ENCODE measurements around the gene RBMX. TPM values are rescaled to one million over a fixed set of nuclear protein-coding genes. Genes with fewer than 3 reads are reported as not detected.

RBMX gene
- total RNA-seq, 1 experiment from 2014 or later: 414 TPM

DNA sequence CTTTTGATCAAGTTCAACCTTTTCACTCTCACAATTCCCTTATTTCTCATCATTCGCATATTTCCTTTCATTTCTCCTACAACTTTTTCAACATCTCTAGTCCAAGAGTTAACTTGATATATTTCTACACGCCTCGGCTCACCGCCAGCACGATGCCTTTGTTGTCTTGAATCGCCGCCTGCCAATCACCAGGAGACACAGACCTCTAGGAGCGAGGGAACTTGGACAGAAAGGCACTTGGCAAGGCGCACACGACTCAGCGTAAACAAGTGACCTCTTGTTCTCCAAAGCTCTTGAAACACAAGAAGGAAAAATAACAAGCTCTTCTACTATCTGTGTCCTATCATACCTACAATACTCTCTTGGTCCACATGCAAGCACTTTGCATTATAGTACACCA, 27.1 kb upstream of the RBMX start:
- Histone ChIP-seq H3K79me2 (ENCODE audit: insufficient read depth, low read length) (no peaks in the 10 kb centered on the region), H4K91ac (ENCODE audit: insufficient read length, low read depth, low read length) (no peak overlapping the region), H3T11ph (ENCODE audit: low read length) (no peak overlapping the region), H4K5ac (ENCODE audit: insufficient read length, low read depth, low read length) (no peak overlapping the region), H3K4me2 (ENCODE audit: insufficient read depth, insufficient read length, low read length) (no peak overlapping the region), H3K27me3 (ENCODE audit: insufficient read depth, low read length) (no peaks in the 10 kb centered on the region), H2BK15ac (ENCODE audit: low read depth, low read length) (no peak overlapping the region), H4K20me1 (ENCODE audit: control insufficient read depth, insufficient read depth, insufficient read length) (no peaks in the 10 kb centered on the region), H3K14ac (ENCODE audit: insufficient read depth, low read length) (no peak overlapping the region), H3K9me3 (ENCODE audit: control insufficient read depth, low read depth, low read length) (peaks cover 14% of the 10 kb centered on the region), H3K23me2 (ENCODE audit: insufficient read length, low read depth, low read length, poor library complexity, severe bottlenecking) (peaks cover 4% of the 10 kb centered on the region), H3K79me1 (ENCODE audit: insufficient read depth, low read depth, low read length, poor library complexity, severe bottlenecking) (no peaks in the 10 kb centered on the region), H2AK5ac (ENCODE audit: insufficient read length, low read length) (no peak overlapping the region), H3K27ac (ENCODE audit: insufficient read length, low read depth, low read length) (no peak overlapping the region), H3K9ac (ENCODE audit: extremely low read depth, insufficient read length, low read length) (no peak overlapping the region), H3K18ac (ENCODE audit: insufficient read length, low read depth, low read length) (no peak overlapping the region), H2BK120ac (ENCODE audit: low read depth, low read length, poor library complexity, severe bottlenecking) (no peak overlapping the region), H2BK5ac (ENCODE audit: insufficient read length, low read length) (no peak overlapping the region), H2AFZ (ENCODE audit: low read length) (no peak overlapping the region), H2BK20ac (ENCODE audit: low read depth, low read length, poor library complexity, severe bottlenecking) (no peak overlapping the region), H3K23ac (ENCODE audit: insufficient read length, low read depth, low read length) (no peak overlapping the region), H2BK12ac (ENCODE audit: insufficient read length, low read depth, low read length) (no peak overlapping the region), H3K56ac (ENCODE audit: insufficient read length, low read depth, low read length) (no peak overlapping the region), H3K4ac (ENCODE audit: low read depth, low read length) (no peak overlapping the region), H4K8ac (replicated peaks; ENCODE audit: insufficient read length, low read depth, low read length) (no peak overlapping the region), H3K4me1 (ENCODE audit: insufficient read depth, low read length) (no peaks in the 10 kb centered on the region; the same call in 1 of the 2 replicates)
- DNase-seq: no peak
- Mint-ChIP-seq H3K27ac (no peak overlapping the region), H3K9me3 (peaks cover 67 to 71% of the 10 kb centered on the region in 2 experiments), H3K27me3 (ENCODE audit: low read depth) (no peaks in the 10 kb centered on the region; the same call in 1 of the 2 replicates), H3K4me3 (no peak overlapping the region), H3K4me1 (peaks cover 2 to 8% of the 10 kb centered on the region in 2 experiments; a peak in 2 of 4 replicates), H3K36me3 (ENCODE audit: insufficient read depth in 1 of 3, low read depth in 3 of 3) (peaks cover 0 to 4% (median 0%) of the 10 kb centered on the region in 3 experiments; a peak in 3 of 7 replicates)
- WGBS (ENCODE audit: extremely low coverage, insufficient read length, low lambda C conversion rate): 100% methylated on average over 2 of the region's 11 CpGs
- TF ChIP-seq, protein P1, sequence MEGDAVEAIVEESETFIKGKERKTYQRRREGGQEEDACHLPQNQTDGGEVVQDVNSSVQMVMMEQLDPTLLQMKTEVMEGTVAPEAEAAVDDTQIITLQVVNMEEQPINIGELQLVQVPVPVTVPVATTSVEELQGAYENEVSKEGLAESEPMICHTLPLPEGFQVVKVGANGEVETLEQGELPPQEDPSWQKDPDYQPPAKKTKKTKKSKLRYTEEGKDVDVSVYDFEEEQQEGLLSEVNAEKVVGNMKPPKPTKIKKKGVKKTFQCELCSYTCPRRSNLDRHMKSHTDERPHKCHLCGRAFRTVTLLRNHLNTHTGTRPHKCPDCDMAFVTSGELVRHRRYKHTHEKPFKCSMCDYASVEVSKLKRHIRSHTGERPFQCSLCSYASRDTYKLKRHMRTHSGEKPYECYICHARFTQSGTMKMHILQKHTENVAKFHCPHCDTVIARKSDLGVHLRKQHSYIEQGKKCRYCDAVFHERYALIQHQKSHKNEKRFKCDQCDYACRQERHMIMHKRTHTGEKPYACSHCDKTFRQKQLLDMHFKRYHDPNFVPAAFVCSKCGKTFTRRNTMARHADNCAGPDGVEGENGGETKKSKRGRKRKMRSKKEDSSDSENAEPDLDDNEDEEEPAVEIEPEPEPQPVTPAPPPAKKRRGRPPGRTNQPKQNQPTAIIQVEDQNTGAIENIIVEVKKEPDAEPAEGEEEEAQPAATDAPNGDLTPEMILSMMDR (conservative IDR thresholded peaks at IDR 0.05): no peak
